Measurements from ENCODE around the gene ASB16.

Gene ASB16

DNA sequence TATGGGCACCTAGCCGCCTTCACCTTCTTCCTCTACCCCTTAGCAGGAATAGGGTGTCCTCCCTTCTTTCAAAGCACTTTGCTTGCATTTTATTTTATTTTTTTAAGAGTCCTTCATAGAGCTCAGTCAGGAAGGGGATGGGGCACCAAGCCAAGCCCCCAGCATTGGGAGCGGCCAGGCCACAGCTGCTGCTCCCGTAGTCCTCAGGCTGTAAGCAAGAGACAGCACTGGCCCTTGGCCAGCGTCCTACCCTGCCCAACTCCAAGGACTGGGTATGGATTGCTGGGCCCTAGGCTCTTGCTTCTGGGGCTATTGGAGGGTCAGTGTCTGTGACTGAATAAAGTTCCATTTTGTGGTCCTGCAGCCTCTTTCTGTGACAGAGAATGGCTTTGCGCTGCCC lies 20.9 kb downstream of the ASB16 start:
- DNase-seq = no peak

DNA sequence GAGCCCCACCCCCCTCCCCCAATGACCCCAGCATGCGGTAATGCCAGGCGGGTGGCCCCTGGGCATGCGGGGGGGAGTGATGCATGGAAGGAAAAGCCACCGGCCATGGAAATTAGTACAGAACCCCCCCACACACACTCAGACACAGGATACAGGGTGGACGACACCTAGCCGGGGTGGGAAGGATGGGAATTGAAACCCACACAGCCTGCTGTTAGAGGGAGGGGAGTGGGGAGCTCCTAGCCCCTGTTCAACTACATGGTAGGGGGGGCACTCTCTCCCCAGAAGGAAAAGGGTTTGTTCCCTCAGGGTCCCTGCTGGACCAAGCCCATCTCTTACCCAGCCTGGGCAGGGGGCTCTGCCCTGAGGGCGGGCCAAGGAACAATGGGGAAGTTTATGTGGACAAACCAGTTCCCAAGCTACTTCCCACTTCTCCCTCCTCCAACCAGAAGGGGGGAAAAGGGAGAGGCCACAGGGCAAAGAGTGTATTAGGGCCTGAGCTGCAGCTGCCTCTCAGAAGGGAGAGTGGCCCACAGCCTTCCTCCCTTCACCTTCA lies 21.5 kb downstream of the ASB16 start:
- no peak for DNase-seq

DNA sequence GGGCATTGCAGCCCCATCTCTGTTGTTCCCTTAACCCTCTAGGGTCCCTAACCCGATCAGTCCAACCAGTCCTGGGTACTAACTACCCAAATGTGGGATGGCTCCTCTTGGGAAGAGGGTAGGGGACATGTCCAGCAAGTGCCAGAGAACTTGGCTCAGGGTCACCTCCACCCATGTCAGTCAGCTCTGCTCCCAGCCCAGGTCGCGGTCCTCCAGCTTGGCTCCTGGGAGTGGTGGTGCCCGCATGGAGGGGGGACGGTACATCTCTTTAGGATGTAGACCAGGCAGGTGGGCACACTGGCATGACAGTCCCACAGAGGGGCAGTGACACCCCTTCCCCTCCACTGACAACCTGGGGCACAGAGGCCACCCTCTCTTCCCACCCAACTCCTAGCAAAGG lies 22.2 kb downstream of the ASB16 start:
- no peak for DNase-seq

DNA sequence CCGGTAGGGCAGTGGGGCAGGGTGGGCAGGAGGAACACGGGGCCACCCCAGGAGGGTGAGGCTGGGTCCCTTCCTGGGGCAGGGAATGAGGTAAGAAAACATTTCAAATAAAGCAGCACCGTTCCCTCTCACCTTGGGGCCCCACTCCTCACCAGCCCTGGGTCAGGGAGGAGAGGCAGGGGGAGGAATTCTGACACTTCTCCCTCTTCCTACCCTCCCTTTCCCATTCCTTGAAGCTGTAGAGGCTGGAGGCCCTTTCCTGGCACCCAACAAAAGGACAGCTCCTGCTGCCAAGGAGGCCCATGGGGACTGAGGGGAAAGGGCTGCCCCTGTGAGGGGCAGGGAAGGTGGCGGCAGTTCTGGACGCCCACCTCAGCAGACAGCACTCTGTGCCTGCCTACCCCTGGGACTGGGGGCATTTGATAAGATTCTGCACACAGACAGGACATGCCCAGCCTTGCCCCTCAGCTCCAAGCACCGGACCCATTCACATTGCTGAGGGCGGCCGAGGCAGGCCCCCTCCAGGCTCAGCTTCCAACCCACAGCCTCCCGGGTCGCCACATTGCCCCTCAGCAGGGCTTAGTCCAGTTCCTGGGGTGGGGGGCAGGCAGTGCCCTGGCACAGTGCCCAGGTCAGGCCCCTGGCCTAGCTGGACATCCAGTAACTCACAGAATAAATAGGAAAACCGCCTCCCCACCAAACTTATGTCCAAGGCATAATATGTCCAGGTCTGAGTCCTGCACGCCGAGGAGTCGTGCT lies 23.0 kb downstream of the ASB16 start:
- no peak for DNase-seq

DNA sequence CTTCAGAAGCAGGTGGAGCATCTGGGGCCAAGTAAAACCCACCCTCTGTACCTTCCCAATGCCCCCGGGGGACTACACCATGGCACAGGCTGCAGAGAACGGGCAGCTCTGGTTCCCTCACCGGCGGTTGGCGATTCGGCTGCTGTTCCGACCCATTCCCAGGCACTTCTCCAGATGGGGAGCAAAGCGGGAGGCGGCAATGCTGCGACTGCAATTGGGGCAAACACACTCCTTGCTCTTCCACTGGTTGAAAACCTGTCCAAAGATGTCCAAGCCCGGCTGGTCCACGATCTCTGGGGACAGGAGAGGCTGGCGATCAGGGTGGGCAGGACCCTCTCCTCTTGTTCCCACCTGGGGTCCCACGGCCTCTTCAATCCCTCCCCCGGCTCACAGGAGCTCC lies 26.6 kb downstream of the ASB16 start:
- DNase-seq = no peak

DNA sequence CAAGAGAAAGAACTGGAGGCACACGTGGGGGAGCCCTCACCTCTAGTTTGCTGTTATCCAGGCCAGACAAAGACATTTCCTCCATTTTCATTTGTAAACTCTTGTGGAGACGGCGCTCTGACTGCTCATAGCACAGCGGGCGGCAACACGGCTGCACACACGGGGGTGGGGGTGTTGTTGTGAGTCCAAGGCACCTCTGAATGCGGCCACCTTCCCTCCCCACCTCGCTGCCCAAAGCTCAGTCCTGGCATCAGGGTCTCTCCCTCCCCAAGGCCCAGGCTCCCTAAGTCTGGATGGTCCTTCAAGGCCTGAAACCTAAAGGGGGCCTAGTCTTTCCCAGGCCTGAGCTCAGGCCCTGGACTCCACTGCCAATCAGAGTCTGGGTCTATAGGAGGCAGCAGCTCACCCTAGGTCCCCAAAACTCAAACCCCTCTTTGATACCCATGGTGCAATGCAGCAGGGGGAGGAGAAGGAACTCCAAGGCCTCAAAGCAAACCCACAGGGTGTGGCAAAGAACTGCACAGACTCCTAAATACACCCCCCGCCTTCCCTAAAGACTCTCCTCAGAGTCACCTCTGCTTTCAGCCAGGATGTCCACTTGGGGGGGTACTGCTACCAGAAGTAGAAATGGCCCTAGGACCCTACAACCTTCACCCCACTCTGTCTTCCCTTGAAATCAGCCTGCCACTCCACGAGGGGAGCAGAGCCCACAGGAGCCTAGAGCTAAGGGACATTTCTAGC lies 27.6 kb downstream of the ASB16 start:
- peak; percentile 63 to 78 for DNase-seq

DNA sequence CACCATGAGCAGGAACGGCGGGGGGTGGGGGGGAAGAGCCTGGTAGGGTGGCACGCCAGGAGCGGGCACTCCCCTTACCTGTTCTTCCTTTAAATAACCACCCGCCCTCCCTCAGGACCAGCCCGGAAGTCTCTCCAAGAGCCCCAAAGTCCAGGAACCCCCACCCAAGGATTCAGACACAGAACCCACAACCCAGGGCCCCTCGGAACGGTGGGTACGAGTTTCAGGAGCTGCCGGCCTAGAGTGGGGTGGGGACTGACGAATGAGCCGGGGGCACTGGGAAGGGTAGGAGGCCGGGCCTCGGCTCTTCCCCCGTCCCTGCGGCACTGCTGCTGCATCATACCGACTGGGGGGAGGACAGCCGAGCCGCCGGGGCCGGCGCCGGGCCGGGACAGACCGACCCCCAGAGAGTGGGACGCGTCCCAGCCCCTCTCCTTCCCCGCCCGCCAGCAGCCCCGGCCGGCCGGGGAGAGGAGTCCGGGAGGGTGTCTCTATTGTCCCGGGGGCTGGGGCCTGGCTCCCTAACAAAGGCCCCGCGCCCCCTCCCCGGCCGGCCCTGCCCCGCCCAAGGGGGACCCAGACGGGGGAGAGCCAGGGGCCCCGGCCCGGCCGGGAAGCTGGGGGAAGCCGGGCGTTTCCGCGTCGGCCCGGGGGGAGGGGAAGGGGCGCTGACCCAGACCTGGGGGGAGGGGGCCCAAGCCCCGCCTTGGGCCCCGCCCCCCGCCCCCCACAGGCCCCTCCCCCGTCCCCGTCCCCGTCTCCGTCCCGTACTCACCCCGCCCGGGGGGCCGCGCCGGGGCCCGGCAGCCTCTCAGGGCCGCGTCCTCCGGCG lies 28.4 kb downstream of the ASB16 start:
- DNase-seq = peak; percentile 59 to 73

DNA sequence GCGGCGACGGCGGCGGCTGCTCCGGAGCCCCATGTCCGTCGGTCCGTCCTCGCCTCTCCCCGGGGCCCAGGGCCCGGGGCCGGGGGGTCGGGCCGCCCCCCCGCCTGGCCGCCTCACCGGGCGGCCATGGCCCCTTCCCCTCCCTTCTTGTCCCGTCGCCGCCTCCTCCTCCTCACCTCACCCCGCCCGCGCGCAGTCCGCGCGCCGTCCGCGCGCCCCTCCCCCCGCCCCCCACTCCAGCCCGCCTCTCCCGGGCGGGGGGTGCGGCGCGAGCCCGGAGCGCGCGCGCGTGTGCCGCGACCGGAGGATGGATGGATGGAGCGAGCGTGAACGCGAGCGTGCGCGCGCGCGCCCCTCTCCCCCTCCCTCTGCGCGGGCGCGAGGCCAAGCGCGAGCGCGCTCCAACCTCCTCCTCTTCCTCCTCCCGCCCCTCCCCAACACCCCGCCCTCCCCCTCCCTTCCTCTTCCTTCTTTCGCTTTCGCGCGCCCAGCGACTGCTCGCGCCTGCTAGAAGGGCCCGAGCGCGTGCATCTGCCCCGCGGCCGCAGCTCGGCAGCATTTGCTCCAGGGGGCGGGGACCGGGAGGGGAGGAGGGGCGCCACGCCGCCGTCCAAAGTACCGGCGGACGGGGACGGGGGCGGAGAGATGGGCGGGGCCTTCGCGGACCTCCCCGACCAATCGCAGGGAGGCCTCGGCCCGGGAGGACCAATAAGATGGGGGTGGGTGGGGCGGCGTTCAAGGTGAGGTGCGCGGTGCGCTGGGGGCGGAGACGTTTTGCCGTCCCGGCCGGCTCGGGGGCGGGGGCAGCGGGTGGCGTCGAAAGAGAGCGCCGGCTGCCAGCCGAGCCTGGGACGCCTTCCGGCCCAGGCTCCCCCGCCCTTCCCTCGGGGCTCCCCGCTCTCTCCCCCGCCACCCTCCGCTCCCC lies 29.3 kb downstream of the ASB16 start, which contains the start of gene ATXN7L3:
TSS of gene ATXN7L3 (minus strand) at position 332 of the 925 bp plus-strand sequence. CDS start 1,814 bp downstream, outside the sequence.
- DNase-seq = peak; percentile 99 to 100

DNA sequence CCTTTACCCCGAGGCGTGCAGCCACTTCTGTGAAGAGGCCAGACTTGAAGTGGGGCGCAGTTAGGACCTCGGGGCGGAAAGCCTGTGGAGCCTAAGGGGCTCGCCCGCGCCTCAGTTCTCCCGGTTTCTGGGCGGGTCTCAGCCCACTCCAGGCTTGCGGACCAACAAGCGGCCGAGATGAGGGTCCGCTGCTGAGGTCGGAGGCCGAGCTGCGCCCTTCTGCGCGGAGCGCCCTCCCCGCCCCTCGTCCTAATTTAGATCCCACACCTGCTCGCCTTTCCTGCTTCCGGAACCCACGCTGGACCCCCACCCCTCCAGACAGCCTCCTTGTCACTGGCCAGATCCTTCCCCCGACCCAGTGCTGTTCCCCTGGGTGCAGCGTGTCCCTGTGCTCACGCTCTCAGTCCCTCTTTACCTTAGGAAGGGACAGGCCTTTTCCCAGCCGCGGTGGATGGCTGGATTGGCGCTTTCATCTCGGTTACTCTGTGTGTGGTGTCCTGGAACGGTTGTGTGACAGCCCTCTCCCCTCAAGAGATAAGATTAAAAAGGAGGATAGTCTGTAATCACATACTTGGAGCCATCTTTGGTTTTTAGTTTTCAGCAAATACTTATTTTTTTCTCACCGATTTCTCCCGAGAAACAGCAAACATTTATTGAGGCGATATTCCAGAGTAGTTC lies 30.1 kb downstream of the ASB16 start:
- DNase-seq = no peak

DNA sequence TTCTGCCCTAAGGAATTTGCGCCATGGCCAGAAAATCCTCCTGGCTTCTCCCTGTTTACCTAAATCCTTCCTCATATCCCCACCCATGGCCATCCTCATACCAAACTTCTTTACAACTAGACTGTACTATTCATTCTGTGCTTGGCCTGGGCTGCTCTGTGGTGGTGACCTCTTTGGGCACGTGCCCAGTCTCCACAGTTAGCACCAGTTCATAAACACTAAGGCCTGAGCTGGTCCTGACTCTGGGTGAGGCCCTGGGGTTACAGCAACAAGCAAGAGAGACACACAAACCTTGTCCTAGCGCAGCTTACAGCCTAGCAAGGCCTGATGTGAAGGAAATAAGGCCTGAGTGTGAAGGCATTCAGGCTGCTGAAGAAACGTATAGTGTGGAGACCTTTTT lies 32.3 kb downstream of the ASB16 start:
- no peak for DNase-seq

DNA sequence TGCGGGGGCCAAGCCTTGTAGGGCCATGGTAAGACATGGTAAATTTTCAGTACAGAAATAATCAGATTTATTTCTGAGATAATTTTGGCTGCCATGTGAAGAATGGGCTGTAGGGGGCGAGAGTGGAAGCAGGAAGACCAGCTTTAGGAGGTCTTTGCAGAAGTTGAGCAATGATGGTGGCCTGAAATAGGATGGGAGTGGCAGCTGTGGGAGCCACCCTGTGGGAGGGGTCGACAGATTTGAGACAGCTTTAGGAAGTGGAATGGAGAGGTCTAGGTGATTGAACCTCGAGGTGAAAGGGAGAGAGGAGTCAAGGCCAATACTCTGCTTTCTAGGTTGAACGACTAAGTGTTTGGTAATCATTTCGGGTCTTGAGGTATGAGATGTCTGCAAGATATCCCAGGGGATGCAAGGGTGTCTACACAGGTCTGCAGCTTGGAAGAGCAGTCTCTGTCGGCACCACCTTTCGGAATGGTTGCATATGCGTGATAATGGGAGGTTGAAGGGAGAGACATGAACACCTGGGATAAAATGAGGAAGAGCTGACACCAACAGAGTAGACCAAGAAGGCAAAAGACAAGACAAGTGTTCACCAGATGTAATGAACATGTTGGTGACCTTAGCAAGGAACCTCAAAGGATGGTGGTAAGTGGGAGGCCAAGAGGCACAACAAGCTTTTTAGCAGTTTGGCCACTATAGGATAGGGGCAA lies 33.4 kb downstream of the ASB16 start:
- DNase-seq = peak; percentile 58 to 73

DNA sequence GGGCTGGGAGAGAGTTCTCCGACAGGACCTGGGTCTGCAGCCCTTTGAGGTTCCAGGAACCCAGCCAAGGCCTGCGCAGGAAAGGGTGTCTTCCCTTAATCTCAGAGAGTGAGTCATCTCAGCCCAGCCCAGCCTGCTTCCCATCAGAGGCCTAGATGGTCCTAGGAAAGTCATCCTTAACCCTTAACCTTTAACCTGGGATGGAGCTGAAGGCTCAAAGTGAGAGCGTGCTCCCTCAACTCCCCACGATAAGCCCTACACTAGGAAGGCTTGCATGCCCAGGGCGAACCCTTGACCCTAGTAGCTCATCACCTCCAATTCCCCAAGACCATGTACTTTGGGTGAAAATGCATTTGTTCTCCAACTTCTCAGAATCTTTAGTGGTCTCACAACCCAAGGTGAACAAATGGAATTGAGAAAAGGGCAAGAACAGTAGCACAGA lies 34.0 kb downstream of the ASB16 start:
- DNase-seq = no peak

DNA sequence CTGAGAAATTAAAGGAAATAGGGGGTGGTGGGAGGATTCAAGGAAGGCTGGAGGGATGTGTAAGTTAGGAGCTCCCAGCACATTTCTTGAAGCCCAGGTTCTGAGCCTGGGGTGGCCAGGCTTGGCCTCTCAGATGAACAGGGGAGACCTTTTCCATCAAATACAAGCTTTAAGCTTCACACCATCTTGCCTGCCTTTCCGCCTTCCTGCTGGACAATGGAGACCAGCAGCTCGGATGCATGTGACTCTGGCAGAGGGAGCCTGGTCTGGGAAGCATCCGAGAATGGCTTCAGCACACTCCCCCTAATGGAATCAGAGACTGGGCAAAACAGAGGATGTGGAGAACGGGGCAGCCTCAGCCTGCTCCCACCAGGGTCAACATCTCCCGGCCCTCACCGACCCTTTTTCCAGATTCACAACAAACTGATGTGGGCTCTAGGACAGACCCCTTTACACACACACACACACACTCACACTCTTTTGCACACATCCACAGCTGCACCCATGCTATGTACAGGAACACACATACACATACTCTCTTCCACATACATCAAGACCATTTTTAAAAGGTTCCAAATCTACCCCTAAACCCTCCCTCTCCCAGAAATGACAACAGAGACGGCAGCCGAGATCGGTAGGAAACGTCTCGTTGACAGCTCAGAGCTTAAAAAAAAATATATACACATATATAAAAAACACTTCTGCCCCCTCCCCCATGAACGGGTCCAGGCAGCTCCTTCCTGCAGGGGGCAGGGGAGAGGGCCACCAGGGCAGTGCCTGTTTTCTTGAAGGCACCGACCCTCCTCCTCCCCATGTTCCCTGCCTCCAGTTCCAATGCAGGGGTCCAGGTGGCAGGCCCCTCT lies 35.7 kb downstream of the ASB16 start:
- DNase-seq = no peak

DNA sequence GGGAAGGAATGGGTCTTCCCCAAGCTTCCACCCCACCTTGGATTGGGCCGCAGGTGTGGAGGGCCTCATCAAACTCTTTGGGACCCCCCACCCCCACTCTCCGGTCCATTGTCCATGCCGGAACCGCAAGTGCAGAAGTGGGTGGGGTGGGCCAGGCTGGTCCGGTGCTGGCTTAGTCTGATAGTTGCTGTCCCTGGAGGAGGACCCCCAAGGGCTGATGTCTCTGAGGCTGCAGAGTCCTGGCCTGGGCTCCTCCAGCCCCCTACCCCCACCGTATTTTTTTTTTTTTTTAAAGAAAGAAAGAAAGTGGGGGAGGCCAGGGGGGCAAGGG lies 36.3 kb downstream of the ASB16 start:
- no peak for DNase-seq

DNA sequence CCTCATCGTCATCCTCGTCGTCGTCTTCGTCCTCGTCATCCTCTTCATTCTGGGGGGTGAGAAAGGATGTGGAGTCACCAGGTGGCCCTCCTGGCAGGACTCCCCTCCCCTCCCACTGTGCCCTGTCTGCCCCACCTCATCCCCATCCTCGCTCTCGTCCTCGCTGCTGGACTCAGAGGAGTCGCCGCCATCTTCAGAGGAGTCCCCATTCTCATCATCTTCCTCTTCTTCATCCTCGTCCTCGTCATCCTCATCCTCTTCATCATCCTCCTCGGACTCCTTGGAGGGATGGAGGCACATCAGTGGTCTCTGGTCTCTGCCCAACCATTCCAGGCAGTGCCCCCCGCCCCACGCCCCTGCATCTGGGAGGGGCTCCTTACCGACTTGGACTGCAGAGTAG lies 36.8 kb downstream of the ASB16 start:
- no peak for DNase-seq

DNA sequence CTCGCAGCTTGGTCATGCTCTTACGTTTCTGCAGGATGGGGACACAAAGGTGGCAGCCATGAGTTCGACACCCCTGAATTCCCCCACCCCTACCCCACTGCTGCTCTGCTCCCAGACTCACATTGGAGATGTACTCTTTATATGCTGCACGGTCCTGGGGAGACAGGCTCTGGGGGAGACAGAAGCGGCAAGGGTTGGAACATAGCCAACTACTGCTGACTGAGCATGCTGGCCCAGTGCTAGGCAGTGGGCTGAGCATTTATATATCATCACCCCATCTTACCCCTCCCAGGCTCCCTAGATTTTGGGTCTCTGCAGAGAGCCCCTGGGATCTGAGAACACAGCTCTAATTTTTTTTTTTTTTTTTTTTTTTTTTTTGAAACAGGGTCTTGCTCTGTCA lies 37.2 kb downstream of the ASB16 start:
- no peak for DNase-seq

DNA sequence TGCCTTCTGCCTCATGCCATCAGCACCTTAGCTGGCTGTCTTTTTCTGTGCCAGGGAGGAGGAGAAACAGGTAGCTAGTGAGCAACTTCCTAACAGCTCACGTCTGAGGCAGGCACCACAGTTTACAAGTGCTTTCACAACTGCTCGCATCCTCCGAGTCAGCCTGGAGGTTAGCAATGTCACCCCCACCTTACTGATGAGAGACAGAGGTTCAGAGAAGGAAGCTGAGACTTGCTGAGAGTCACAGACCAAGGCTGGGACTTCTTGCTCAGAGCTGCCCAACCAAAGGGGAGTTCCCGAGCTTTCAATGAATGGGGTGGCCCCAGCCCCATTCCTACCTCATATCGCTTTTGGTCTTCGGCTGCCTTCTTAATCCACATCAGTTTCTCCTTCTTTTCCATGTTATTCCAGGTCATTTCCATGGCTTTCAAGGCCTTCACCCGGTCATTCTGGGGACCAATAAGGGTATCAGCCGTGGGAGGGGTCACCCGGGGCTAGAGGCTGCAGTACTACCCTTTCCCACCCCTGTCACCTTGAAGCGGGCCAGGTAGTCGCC lies 39.4 kb downstream of the ASB16 start:
- DNase-seq = no peak

DNA sequence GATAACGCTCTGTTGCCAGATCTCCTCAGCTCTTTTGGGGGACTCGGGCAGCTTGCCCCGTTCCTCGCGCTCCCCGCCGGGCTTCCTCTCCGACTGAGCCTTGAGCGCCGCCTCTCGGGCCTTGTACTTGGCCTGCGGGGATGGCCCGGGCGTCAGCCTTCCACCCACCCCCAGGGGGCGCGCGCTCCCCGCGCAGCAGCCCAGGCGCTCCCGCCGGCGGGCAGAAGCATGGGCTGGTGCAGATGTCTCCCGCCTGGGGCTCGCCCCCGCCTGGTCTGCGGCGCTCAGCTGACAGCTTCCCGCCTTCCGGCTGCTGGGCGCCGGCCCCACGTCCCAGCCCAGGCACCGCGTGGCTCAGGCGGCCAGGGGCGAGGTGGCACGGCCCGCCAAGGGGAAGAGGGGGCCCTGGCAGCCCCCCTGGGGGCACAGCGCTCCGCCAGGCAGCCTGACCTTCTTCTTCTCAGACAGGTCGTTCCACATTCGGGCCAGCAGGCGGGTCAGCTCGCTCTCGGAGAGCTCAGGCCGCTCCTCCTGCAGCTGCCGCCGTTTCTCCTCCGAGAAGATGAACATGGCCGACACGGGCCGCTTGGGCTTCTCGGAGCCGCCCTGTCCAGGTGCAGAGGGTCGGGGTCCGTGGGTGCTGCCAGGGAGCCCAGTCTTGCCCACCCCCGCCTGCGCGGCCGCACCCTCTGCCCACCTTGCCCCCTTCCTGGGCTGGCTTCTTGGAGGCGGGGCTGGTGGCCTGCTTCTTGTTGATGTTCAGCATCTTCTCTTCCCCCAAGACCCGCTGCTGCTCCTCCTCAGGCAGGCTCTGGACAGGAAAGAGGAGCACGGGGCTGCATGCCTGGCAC lies 40.1 kb downstream of the ASB16 start:
- DNase-seq = peak; percentile 91 to 94
